Fibroblast of mammary gland (primary cell): Measurements from ENCODE around the gene DZIP1.

Source experiments
- DNase-seq: peaks from one replicate; pipeline ENCODE4 v3.0.0-alpha.2; 2010; ENCODE audit warnings: low read depth
- H3K4me3 ChIP-seq: 2 replicates; pipeline ENCODE4 v1.5.1; 2011; ENCODE audit warnings: low read depth, mild to moderate bottlenecking, low read length, moderate library complexity; ENCODE audit not compliant: control insufficient read depth
- TF ChIP-seq, protein P1 (sequence below): conservative IDR thresholded peaks from 2 replicates; pipeline ENCODE4 v1.5.1; 2011; ENCODE audit warnings: low read depth, low read length, inconsistent platforms; ENCODE audit not compliant: control insufficient read depth, insufficient read depth

DZIP1 gene

DNA sequence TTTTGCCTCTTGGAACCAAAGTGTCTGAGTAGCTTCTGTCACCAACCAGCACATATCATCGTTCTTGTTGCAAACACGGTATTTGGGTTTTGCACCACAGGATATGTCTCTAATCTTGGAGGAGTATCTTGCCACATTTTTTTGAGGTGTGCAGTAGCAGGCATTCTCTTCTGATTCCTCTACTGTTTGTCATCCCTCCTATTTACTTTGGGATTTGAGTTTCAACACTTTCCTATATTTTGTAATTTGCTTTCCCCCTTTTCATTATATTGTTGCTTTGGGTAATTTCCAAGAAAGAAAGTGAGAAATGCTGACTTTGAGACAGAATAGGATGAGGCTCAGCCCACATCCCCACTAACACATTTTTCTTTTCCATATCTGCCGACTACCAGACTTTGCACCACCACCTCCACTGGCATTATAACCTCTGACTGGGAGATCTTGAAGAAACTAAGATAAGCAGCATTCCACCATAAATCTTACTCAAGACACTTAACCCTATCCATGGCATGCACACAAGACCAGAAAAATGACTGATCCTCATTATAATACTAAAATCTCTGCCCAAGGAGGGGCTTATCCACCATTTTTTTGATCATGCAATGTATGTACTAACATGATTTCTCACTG is 12.0 kb upstream of the DZIP1 start:
- no peak overlapping the region for H3K4me3 ChIP-seq
- TF ChIP-seq, protein P1, sequence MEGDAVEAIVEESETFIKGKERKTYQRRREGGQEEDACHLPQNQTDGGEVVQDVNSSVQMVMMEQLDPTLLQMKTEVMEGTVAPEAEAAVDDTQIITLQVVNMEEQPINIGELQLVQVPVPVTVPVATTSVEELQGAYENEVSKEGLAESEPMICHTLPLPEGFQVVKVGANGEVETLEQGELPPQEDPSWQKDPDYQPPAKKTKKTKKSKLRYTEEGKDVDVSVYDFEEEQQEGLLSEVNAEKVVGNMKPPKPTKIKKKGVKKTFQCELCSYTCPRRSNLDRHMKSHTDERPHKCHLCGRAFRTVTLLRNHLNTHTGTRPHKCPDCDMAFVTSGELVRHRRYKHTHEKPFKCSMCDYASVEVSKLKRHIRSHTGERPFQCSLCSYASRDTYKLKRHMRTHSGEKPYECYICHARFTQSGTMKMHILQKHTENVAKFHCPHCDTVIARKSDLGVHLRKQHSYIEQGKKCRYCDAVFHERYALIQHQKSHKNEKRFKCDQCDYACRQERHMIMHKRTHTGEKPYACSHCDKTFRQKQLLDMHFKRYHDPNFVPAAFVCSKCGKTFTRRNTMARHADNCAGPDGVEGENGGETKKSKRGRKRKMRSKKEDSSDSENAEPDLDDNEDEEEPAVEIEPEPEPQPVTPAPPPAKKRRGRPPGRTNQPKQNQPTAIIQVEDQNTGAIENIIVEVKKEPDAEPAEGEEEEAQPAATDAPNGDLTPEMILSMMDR, result no peak
- DNase-seq, result no peak

GRCh38 chr13:95652821-95653220 is 8.3 kb upstream of the DZIP1 start:
- H3K4me3 ChIP-seq, result no peak overlapping the region
- DNase-seq, result no peak
- TF ChIP-seq, protein P1, result no peak

GRCh38 chr13:95652244-95652764 is 7.8 kb upstream of the DZIP1 start:
- TF ChIP-seq, protein P1, result no peak
- no peak for DNase-seq
- H3K4me3 ChIP-seq, result no peak overlapping the region

- TF ChIP-seq, protein P1, result no peak
- no peak overlapping the region for H3K4me3 ChIP-seq
- no peak for DNase-seq
Observed at GRCh38 chr13:95650696-95651095, 6.2 kb upstream of the DZIP1 start.

DNA sequence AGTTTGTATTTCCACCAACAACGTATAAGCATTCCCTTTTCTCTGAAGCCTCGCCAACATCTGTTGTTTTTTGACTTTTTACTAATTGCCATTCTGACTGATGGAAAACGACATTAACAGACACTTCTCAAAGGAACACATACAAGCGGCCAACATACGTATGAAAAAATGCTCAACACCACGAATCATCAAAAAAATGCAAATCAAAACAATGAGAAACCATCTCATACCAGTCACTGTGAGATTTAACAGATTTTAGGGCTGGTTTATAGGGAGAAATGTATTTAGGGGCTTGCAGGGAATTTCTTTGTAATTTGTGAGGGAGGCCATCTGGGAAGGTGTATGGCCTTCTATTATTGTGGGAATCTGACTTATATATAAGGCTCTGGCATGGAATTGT is 2.8 kb upstream of the DZIP1 start:
- TF ChIP-seq, protein P1, result no peak
- no peak for DNase-seq
- H3K4me3 ChIP-seq, result no peak overlapping the region

DNA sequence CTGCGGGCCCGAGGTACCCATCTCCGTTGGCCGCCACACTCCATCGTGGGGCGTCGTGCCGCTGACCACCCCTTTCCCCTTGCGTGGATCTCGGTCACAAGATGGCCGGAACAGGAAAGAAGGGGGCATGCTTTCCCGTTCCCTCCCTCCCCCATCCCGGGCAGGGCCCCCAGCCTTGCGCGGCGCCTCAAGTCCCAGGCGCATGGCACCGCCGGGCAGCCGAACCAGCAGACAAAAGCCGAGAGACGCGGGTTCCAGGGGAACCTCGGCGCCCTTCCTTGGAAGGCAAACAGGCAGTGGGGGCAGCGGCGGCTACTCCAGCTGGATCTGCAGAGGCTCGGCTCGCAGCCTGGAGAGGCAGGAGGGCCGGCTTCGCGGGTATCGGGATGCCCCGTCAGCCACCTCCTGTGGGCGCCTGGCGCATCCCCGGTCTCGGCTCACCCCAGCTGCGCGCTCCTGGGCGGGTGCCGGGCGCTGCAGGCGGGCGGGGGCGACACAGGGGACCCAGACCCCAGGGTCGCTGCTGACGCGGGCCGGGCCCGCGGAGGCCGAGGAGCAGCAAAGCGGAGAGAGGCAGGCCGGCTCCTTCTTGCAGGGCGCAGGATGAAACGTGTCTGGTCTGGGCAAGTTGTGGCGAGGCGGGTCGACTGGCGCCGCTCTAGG is 439 bp downstream of the DZIP1 start:
- TF ChIP-seq, protein P1, result no peak
- peak; percentile 31 for DNase-seq
- peak overlapping the region; percentile 67 for H3K4me3 ChIP-seq

DNA sequence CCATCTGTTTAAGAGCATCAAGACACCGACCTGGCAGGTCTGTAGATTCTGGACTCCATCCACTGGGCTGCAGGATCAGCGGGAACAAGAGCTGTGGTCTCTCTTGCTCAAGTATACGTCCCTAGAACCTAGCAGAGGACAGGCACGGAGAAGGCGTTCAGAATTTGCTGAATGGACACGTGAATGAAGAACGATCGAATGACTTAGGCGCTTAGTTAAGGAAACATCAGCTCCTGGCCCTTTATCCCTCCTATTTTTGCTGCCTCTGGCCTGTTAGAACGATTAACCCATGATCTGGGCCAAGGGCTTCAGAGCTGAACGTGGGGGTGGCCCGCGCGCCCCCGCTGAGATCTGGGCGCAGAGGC is 953 bp downstream of the DZIP1 start:
- peak; percentile 54 for DNase-seq
- H3K4me3 ChIP-seq, result peak overlapping the region; percentile 67
- TF ChIP-seq, protein P1, result no peak
